Measurements from ENCODE around the gene CSTF2.
"Not testable (repeated sequence)": the region's sequence is repeated elsewhere in the genome, so short reads cannot be mapped to it uniquely, and the experiment has no call there.

Gene CSTF2

GRCh38 chrX:100819837-100820666 lies at the start of gene CSTF2:
TSS of gene CSTF2 (plus strand) at chrX:100820391. CDS start at chrX:100820417, 26 bp downstream.
- H3K27me3 ChIP-seq (ENCODE audit: low read depth) = peaks cover 3% of the 10 kb centered on the region; the same call in 1 of the 2 replicates
- no peaks in the 10 kb centered on the region for H3K9me3 ChIP-seq
- in situ Hi-C loops (cut with MboI; ENCODE audit: low sequenced_read_pairs) = no loop called here
- peak within 1 kb of the TSS; percentile 67 for H3K4me3 ChIP-seq
- peaks cover 31% of the 10 kb centered on the region for H3K36me3 ChIP-seq (replicated peaks)
- H3K4me1 ChIP-seq = peaks cover 12% of the 10 kb centered on the region
- peak; percentile 86 to 92 for DNase-seq (ENCODE audit: low spot score in 2 of 2)

- H3K27me3 ChIP-seq (ENCODE audit: low read depth); H3K36me3 ChIP-seq (replicated peaks); in situ Hi-C loops (cut with MboI; ENCODE audit: low sequenced_read_pairs); H3K4me1 ChIP-seq; H3K4me3 ChIP-seq; H3K9me3 ChIP-seq; DNase-seq (ENCODE audit: low spot score in 2 of 2): not testable (repeated sequence)
These were observed 23.8 kb upstream of the CSTF2 start for GRCh38 chrX:100796371-100796770.

- in situ Hi-C loops (cut with MboI; ENCODE audit: low sequenced_read_pairs) = no loop called here
- no peak overlapping the region for H3K4me3 ChIP-seq
- H3K27me3 ChIP-seq (ENCODE audit: low read depth) = peaks cover 4% of the 10 kb centered on the region; the same call in 1 of the 2 replicates
- no peaks in the 10 kb centered on the region for H3K36me3 ChIP-seq (replicated peaks)
- no peaks in the 10 kb centered on the region for H3K9me3 ChIP-seq
- no peak for DNase-seq (ENCODE audit: low spot score in 2 of 2)
- no peaks in the 10 kb centered on the region for H3K4me1 ChIP-seq
These were observed 22.8 kb upstream of the CSTF2 start for GRCh38 chrX:100797359-100797758.

- Histone ChIP-seq H3K27me3 (ENCODE audit: low read depth) (peaks cover 8% of the 10 kb centered on the region; the same call in 1 of the 2 replicates), H3K9me3 (no peaks in the 10 kb centered on the region), H3K4me1 (no peaks in the 10 kb centered on the region), H3K36me3 (replicated peaks) (no peaks in the 10 kb centered on the region), H3K4me3 (no peak overlapping the region)
- no peak for DNase-seq (ENCODE audit: low spot score in 2 of 2)
- in situ Hi-C loops (cut with MboI; ENCODE audit: low sequenced_read_pairs) = no loop called here
These were observed 21.5 kb upstream of the CSTF2 start for GRCh38 chrX:100798484-100799214.

GRCh38 chrX:100802843-100803242 lies 17.3 kb upstream of the CSTF2 start:
- Histone ChIP-seq H3K4me1 (no peaks in the 10 kb centered on the region), H3K27me3 (ENCODE audit: low read depth) (peaks cover 9% of the 10 kb centered on the region; the same call in 1 of the 2 replicates), H3K36me3 (replicated peaks) (no peaks in the 10 kb centered on the region), H3K4me3 (no peak overlapping the region), H3K9me3 (no peaks in the 10 kb centered on the region)
- in situ Hi-C loops (cut with MboI; ENCODE audit: low sequenced_read_pairs) = no loop called here
- DNase-seq (ENCODE audit: low spot score in 2 of 2) = no peak

DNA sequence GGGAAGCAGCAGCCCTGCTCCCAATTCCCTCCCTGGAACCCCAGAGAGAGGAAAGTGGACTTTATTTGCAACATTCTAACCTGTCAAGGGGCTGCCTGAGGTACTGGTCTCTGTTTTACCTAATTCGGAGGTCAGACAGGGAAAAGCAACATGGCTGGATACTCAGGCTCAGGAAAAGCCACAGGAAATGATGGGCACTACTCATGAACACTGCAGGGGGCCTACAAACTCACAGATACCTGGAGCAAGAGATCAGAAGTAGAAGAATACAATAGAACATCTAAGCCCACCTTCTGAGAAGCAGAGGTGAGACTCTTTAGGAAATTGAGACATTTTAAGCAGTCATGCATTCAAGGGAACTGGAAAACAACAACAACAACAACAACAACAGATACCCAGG lies 15.4 kb upstream of the CSTF2 start:
- Histone ChIP-seq H3K36me3 (replicated peaks) (no peaks in the 10 kb centered on the region), H3K9me3 (no peaks in the 10 kb centered on the region), H3K4me1 (no peaks in the 10 kb centered on the region), H3K27me3 (ENCODE audit: low read depth) (peaks cover 15% of the 10 kb centered on the region), H3K4me3 (no peak overlapping the region)
- in situ Hi-C loops (cut with MboI; ENCODE audit: low sequenced_read_pairs) = no loop called here
- no peak for DNase-seq (ENCODE audit: low spot score in 2 of 2)

DNA sequence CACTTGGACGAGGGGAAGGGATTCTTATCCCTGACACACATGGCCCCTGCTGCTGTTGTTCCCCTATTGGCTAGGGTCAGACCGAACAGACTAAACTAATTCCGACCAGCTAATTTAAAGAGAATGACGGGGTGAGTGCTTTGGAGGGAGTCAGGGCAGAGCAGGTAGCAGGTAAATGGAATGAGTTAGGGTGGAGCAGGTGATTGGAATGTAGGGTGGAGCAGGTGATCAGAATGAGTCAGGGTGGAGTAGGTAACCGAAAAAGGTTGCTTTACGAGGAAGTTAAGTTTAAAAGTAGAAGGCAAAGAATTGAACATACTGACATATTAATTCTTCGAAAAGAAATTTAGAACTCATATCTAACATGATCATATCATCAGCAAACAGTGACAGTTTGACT lies 11.9 kb upstream of the CSTF2 start:
- in situ Hi-C loops (cut with MboI; ENCODE audit: low sequenced_read_pairs); DNase-seq (ENCODE audit: low spot score in 2 of 2); H3K36me3 ChIP-seq (replicated peaks); H3K4me1 ChIP-seq; H3K4me3 ChIP-seq; H3K9me3 ChIP-seq: not testable (repeated sequence)
- peaks cover 12% of the 10 kb centered on the region; the same call in 1 of the 2 replicates for H3K27me3 ChIP-seq (ENCODE audit: low read depth)

DNA sequence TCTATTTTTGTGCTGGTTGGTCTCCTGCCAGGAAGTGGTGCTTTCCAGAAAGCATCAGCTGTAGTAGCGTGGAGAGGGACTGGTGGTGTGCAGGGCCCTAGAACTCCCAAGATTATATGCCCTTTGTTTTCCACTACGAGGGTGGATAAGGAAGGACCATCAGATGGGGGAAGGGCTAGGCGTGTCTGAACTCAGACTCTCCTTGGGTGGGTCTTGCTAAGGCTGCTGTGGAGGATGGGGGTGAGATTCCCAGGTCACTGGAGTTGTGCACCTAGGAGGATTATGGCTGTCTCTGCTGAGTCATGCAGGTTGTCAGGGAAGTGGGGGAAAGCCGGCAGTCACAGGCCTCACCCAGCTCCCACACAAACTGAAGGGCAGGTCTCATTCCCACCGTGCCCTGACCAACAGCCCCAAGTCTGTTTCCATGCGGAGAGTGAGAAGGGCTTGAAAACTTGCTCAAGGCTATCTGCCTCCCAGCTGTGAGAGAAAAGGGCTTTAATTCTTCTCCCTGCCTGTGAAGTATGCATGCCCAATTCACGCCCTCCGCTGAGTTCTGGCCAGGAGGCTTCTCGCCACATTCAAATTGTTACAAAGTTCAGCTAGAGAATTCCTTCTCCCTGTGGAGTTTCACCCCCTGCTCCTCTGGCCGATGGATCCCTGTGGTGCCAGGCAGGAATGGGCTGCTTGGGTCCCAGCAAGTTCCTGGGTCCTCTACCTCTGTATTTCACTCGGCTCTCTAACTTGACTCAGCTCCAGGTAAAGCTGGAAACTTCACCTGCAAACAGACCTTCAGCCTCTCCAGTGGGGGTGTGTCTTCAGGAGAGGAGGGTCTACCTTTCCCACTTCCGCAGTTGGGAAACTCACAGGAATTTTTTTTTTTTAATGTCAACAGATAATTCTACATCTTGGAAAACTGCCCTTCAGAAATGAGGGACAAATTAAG lies 7.7 kb upstream of the CSTF2 start:
- H3K27me3 ChIP-seq (ENCODE audit: low read depth) = peaks cover 13% of the 10 kb centered on the region
- DNase-seq (ENCODE audit: low spot score in 2 of 2) = no peak
- no peaks in the 10 kb centered on the region for H3K4me1 ChIP-seq
- H3K9me3 ChIP-seq = no peaks in the 10 kb centered on the region
- in situ Hi-C loops (cut with MboI; ENCODE audit: low sequenced_read_pairs) = no loop called here
- H3K4me3 ChIP-seq = no peak overlapping the region
- no peaks in the 10 kb centered on the region for H3K36me3 ChIP-seq (replicated peaks)

- Histone ChIP-seq H3K4me3 (no peak overlapping the region), H3K4me1 (peaks cover 12% of the 10 kb centered on the region), H3K9me3 (no peaks in the 10 kb centered on the region), H3K36me3 (replicated peaks) (peaks cover 6% of the 10 kb centered on the region), H3K27me3 (ENCODE audit: low read depth) (peaks cover 3% of the 10 kb centered on the region; the same call in 1 of the 2 replicates)
- in situ Hi-C loops (cut with MboI; ENCODE audit: low sequenced_read_pairs) = no loop called here
- no peak for DNase-seq (ENCODE audit: low spot score in 2 of 2)
These were observed 2.9 kb upstream of the CSTF2 start for GRCh38 chrX:100817340-100817739.

GRCh38 chrX:100819534-100819836 lies 706 bp upstream of the CSTF2 start:
- H3K27me3 ChIP-seq (ENCODE audit: low read depth) = peaks cover 3% of the 10 kb centered on the region; the same call in 1 of the 2 replicates
- peaks cover 25% of the 10 kb centered on the region for H3K36me3 ChIP-seq (replicated peaks)
- no peak for DNase-seq (ENCODE audit: low spot score in 2 of 2)
- no peaks in the 10 kb centered on the region for H3K9me3 ChIP-seq
- peak overlapping the region; percentile 67 for H3K4me3 ChIP-seq
- peaks cover 12% of the 10 kb centered on the region for H3K4me1 ChIP-seq
- in situ Hi-C loops (cut with MboI; ENCODE audit: low sequenced_read_pairs) = no loop called here

- in situ Hi-C loops (cut with MboI; ENCODE audit: low sequenced_read_pairs) = no loop called here
- Histone ChIP-seq H3K4me1 (no peaks in the 10 kb centered on the region), H3K27me3 (ENCODE audit: low read depth) (no peaks in the 10 kb centered on the region), H3K36me3 (replicated peaks) (peaks cover 81% of the 10 kb centered on the region), H3K9me3 (no peaks in the 10 kb centered on the region), H3K4me3 (no peak overlapping the region)
- no peak for DNase-seq (ENCODE audit: low spot score in 2 of 2)
These were observed 9.5 kb downstream of the CSTF2 start for GRCh38 chrX:100829730-100830129.

- Histone ChIP-seq H3K27me3 (ENCODE audit: low read depth) (no peaks in the 10 kb centered on the region), H3K36me3 (replicated peaks) (peaks cover 77% of the 10 kb centered on the region), H3K4me1 (no peaks in the 10 kb centered on the region), H3K4me3 (no peak overlapping the region), H3K9me3 (no peaks in the 10 kb centered on the region)
- in situ Hi-C loops (cut with MboI; ENCODE audit: low sequenced_read_pairs) = no loop called here
- no peak for DNase-seq (ENCODE audit: low spot score in 2 of 2)
These were observed 10.0 kb downstream of the CSTF2 start for GRCh38 chrX:100830143-100830542.

GRCh38 chrX:100830547-100830946 lies 10.4 kb downstream of the CSTF2 start:
- no peak for DNase-seq (ENCODE audit: low spot score in 2 of 2)
- in situ Hi-C loops (cut with MboI; ENCODE audit: low sequenced_read_pairs) = no loop called here
- no peaks in the 10 kb centered on the region for H3K4me1 ChIP-seq
- H3K27me3 ChIP-seq (ENCODE audit: low read depth) = no peaks in the 10 kb centered on the region
- H3K36me3 ChIP-seq (replicated peaks) = peaks cover 76% of the 10 kb centered on the region
- no peaks in the 10 kb centered on the region for H3K9me3 ChIP-seq
- H3K4me3 ChIP-seq = no peak overlapping the region

All from HAP-1 (cell line).